ENCODE data around the gene SUPT3H. TPM values are rescaled to one million over a fixed set of nuclear protein-coding genes. Genes with fewer than 3 reads are reported as not detected.
"Not testable (repeated sequence)": the region's sequence is repeated elsewhere in the genome, so short reads cannot be mapped to it uniquely, and the experiment has no call there.

Gene SUPT3H
- total RNA-seq, 1 donor from 2014 or later: 3.2 TPM

DNA sequence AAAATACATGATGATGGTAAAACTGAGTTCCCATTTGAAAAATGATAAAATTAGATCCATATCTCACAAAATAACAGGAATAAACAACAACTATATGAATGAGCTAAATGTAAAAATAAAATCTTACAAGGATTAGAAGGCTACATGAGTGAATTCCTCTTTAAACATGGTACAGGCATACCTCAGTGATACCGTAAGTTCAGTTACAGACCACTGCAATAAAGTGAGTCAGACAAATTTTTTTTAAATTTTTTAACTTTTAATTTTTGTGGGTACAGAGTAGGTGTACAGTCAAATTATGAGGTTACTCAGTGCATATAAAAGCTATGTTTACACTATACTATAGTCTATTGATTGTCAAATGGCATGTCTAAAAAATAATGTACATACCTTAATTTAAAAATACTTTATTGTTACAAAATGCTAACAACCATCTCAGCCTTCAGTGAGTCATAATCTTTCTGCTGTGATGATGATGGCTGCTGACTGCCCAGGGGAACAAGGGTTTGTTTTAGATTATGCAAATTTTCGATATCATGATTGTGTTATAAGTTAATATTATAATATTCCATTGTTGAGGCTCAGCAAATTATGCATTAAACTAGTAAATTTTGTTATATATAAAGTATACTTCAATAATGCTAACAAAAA lies 272.4 kb downstream of the SUPT3H start:
- no peak for ATAC-seq
- intact Hi-C loops (cut with DNase I): no loop called here
- no peak for DNase-seq (ENCODE audit: missing footprints)

DNA sequence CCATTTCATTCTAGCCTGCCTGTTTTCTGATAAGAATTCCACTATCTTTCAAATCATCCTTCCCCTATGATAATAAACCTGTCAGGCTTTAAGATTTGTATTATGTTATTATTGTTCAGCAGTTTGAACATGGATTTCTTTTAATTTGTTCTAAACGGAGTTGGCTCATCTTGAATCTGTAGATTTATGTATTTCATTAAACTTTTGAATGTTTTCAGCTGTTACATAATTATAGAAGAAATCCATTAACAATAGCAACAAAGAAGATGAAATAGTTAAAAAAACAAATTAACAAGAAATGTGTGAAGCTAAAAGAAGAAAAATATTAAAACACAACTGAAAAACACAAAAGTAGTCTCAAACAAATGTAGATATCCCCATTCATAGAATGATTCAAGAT lies 273.3 kb downstream of the SUPT3H start:
- DNase-seq (ENCODE audit: missing footprints): no peak
- intact Hi-C loops (cut with DNase I): no loop called here
- no peak for ATAC-seq

DNA sequence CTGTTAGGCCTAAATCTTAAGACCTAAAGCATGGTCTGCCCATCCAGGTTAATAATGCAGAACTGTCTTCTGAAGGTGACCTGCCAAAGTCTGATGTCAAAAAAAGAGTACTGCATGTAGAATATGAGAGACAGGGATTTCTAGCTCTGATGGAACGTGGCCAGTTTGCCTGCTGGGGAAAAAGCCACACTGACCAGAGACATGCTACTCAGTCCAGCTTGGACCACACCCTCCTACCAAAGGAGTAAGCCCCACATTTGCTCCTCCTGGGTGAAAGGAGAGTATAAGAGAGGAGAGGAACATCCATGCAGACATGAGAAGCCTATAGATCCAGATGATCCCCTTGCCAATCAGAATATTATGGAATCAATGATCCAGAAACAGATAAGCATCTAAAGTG lies 279.5 kb downstream of the SUPT3H start:
- DNase-seq (ENCODE audit: missing footprints) (no peak), ATAC-seq (no peak)
- intact Hi-C loops (cut with DNase I): no loop called here

GRCh38 chr6:45094831-45095230 lies 282.9 kb downstream of the SUPT3H start:
- DNase-seq (ENCODE audit: missing footprints): no peak
- intact Hi-C loops (cut with DNase I): no loop called here
- no peak for ATAC-seq

DNA sequence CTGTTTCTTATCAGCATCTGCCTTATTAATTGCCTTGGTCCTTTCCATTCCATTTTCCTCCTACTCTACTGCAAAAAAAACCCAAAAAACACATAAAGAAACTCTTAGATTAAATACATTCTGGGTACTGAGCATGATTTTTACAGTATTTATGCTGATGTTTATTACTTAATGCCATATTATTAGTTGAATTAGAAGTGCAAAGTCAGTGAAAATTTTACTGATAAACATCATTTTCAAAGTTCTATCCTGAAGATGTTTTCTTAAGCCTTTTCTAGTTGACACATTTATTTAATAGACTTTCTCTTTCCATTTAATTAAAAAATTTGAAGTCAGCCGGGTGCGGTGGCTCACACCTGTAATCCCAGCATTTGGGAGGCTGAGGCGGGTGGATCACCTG lies 285.6 kb downstream of the SUPT3H start:
- DNase-seq (ENCODE audit: missing footprints) (no peak), ATAC-seq (no peak)
- intact Hi-C loops (cut with DNase I): no loop called here

DNA sequence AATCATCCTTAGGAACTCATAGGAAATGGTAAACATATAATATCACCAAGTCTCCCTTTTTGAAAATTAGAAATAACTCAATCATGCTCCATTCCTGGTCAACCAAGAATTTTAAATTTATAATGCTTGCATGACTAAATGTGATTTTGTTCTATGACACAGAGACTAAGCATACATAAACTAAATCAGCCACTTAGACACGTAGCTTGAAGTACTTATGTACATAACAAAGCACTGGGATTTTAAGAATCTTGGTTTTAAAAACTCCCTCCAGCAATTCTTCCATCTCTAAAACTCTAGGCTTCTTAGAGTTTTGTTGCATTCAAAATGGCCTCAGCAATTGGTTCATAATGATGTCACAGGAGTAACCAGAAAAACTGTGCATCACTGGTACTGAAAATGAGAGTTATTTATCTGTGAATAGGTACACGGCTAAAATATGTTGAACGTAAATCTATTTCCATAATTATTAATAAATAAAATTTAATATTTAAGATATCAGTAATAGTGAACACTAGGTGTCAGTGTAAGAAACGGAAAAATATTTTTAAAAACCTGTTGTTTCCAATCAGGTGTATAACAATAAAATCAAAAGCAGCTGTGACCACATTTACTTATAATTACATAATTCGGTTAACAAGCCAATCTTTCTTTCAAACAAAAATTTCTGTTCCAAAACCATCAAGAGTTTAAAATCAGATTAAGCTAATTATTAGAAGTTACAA lies 291.2 kb downstream of the SUPT3H start:
- ATAC-seq: no peak
- DNase-seq (ENCODE audit: missing footprints): no peak
- intact Hi-C loops (cut with DNase I): loop anchor here (5.0 kb wide), 1 partner anchor 336 kb away; no protein-coding TSS in a partner anchor

DNA sequence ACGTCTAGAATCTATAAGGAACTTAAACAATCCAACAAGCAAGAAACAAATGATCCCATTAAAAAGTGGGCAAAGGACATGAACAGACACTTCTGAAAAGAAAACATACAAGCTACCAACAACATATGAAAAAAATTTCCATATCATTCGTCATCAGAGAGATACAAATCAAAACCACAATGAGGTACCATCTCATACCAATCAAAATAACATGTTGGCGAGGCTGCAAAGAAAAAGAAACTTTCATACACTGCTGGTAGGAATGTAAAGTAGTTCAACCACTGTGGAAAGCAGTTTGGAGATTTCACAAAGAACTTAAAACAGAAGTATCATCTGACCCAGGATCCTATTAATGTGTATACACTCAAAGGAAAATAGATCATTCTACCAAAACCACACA lies 293.5 kb downstream of the SUPT3H start:
- ATAC-seq (no peak), DNase-seq (ENCODE audit: missing footprints) (no peak)
- intact Hi-C loops (cut with DNase I): no loop called here

- no peak for ATAC-seq
- intact Hi-C loops (cut with DNase I): no loop called here
- DNase-seq (ENCODE audit: missing footprints): no peak
These were observed 295.6 kb downstream of the SUPT3H start for GRCh38 chr6:45082091-45082490.

- no peak for DNase-seq (ENCODE audit: missing footprints)
- intact Hi-C loops (cut with DNase I): no loop called here
- no peak for ATAC-seq
These were observed 296.1 kb downstream of the SUPT3H start for GRCh38 chr6:45081634-45082033.

DNA sequence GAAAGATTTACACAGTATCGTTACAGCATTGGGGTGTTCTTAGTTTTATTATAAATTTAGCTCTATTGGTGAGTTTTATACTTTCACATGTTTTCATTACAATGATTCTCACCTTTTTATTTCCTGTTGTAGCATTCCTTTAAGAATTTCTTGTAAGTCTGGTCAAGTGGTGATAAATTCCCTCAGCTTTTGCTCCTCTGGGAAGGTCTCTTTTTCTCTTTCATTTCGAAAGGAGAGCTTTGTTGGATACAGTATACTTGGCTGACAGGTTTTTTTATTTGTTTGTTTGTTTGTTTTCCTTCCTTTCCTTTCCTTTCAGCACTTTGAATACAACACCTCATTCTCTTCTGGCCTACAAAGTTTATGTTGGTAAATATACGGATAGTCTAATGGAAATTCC lies 299.3 kb downstream of the SUPT3H start:
- ATAC-seq (no peak), DNase-seq (ENCODE audit: missing footprints) (no peak)
- intact Hi-C loops (cut with DNase I): no loop called here

DNA sequence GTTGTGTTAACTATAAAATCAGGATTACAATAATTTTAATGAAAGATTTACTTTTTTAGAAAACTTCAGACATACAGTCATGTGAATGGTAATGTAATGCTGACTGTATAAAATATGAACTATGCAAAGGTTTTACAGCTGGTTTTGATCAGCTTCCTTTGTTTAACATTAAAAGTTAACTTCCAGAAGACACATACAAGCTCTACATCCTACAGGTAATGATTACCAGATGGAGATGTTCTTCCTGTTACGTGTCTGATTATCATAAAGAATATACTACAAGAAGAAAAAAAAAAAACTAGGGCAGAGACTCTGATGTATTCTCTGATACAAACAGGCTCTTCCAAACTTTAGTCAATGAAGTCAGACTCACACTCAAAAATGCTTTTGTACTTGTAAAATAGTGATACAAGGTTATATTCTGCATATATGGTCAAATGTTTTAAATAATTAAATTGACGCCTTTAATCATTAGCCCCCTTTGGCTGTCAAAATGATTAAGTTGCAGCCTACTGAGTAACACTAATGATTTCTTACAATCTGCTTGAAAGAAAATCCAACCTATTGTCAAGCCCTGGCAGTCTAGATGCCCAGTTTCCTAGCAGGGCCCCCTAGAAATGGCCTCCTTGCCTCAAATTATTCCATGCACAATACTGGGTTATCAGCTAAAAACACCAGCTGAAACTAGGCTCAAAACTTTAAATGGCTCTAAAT lies 301.4 kb downstream of the SUPT3H start:
- DNase-seq (ENCODE audit: missing footprints) (no peak), ATAC-seq (no peak)
- intact Hi-C loops (cut with DNase I): no loop called here

GRCh38 chr6:45075246-45075645 lies 302.5 kb downstream of the SUPT3H start:
- ATAC-seq (no peak), DNase-seq (ENCODE audit: missing footprints) (no peak)
- intact Hi-C loops (cut with DNase I): no loop called here

- intact Hi-C loops (cut with DNase I): no loop called here
- DNase-seq (ENCODE audit: missing footprints) (no peak), ATAC-seq (no peak)
These were observed 303.3 kb downstream of the SUPT3H start for GRCh38 chr6:45074439-45074838.

DNA sequence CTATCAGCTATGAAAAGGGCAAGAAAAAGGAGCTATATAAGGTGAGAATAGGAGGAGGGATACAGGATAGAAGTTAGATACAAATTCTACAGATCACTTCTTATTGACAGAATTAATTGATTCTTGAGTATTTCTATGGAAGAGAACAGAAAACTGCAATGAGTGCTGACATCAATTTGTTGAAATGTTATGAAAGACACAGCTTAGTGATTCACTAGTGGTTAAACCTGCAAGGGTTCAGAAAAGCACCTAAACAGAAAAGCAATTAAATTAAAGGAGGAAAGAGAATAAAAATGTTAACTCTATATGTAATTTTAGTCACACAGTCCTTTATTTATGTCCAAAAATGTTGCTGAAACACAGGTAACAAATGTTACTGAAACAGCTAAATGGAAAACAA lies 304.0 kb downstream of the SUPT3H start:
- no peak for DNase-seq (ENCODE audit: missing footprints)
- no peak for ATAC-seq
- intact Hi-C loops (cut with DNase I): no loop called here

DNA sequence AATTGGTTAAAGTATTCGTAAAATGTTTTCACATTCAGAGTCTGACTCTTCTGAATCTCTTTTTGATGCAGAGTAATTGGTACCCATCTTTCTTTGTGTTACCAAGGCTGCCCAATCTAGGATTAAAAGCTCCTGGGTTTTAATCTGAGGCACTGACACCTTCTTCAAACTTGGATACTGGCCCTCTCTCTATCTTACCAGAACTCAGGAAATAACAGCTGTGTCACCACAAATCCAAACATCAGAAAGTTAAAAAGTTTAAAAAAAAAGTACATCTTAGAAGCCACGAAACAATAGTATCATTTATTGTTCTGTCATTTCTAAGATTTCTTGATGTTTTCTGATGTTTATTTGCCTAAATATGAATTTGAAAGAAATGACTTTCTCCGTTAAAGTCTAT lies 305.1 kb downstream of the SUPT3H start:
- intact Hi-C loops (cut with DNase I): no loop called here
- DNase-seq (ENCODE audit: missing footprints) (no peak), ATAC-seq (no peak)

DNA sequence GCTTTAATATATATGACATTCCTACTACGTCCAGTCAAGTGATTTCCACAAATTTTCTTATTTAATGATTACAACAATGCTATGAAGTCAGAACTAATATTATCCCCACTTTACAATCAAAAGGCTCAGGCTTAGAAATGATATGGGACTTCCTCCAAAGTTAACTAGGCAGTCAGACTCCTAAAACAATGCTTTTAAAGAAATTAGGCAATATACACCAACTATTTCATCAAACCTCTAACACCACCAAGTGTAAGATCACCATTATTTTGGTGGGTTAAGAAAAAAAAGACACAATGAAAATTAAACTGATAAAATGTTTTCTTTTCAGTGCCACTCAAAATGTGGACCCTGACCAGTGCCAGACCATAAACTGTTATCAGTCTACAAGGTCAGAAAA lies 305.7 kb downstream of the SUPT3H start:
- intact Hi-C loops (cut with DNase I): no loop called here
- ATAC-seq (no peak), DNase-seq (ENCODE audit: missing footprints) (no peak)

GRCh38 chr6:45069091-45069490 lies 308.6 kb downstream of the SUPT3H start:
- DNase-seq (ENCODE audit: missing footprints) (no peak), ATAC-seq (no peak)
- intact Hi-C loops (cut with DNase I): no loop called here

DNA sequence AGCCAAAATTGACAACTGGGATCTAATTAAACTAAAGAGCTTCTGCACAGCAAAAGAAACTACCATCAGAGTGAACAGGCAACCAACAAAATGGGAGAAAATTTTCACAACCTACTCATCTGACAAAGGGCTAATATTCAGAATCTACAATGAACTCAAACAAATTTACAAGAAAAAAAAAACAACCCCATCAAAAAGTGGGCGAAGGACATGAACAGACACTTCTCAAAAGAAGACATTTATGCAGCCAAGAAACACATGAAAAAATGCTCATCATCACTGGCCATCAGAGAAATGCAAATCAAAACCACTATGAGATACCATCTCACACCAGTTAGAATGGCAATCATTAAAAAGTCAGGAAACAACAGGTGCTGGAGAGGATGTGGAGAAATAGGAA lies 310.3 kb downstream of the SUPT3H start:
- intact Hi-C loops (cut with DNase I); ATAC-seq; DNase-seq (ENCODE audit: missing footprints): not testable (repeated sequence)

DNA sequence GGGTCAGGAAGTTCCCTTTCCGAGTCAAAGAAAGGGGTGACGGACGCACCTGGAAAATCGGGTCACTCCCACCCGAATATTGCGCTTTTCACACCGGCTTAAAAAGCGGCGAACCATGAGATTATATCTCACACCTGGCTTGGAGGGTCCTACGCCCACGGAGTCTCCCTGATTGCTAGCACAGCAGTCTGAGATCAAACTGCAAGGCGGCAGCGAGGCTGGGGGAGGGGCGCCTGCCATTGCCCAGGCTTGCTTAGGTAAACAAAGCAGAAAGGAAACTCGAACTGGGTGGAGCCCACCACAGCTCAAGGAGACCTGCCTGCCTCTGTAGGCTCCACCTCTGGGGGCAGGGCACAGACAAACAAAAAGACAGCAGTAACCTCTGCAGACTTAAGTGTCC lies 315.1 kb downstream of the SUPT3H start:
- DNase-seq (ENCODE audit: missing footprints); intact Hi-C loops (cut with DNase I); ATAC-seq: not testable (repeated sequence)

DNA sequence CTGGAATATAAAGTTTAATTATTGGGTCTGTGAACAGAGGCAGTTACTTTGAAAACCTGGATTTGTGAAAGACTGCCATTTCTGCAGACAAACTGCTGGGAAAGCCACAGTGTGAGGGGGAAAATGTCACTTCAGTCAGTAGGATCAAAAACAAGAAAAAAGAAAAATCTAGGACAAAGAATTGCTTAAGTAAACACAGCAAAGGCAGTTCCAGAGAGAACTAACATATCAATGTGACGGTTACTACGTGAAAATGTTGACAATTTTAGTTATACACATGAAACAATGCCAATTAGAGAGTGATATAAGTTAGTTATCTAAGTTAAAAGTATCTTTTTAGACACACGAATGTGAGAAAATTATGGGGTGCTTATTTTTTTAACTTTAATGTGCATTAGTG lies 320.0 kb downstream of the SUPT3H start:
- no peak for DNase-seq (ENCODE audit: missing footprints)
- intact Hi-C loops (cut with DNase I): no loop called here
- no peak for ATAC-seq

Measured in Right ventricle myocardium inferior (tissue), 1 donor.